DOHH2 (cell line): ENCODE measurements around the gene KIF3B.

Experiments
- H3F3A ChIP-seq: fragments of 200-600 bp; sonication (generic), shearing (Covaris generic); 2 replicates; pipeline ENCODE4 v1.6.0; 2016; ENCODE audit warnings: antibody characterized with exemption, mild to moderate bottlenecking; ENCODE audit not compliant: control insufficient read depth, insufficient read depth
- H3K27ac ChIP-seq: fragments of 200-600 bp; sonication (generic); 2 replicates; pipeline ENCODE4 v1.5.1; 2014; ENCODE audit warnings: low read depth, mild to moderate bottlenecking, low read length, moderate library complexity
- H3K27me3 ChIP-seq: fragments of 200-600 bp; sonication (generic); 2 replicates; pipeline ENCODE4 v1.6.1; 2014; ENCODE audit warnings: mild to moderate bottlenecking, low read length, mixed read lengths; ENCODE audit not compliant: control insufficient read depth
- H3K36me3 ChIP-seq: fragments of 200-600 bp; sonication (generic); 2 replicates; pipeline ENCODE4 v1.6.1; 2014; ENCODE audit warnings: mild to moderate bottlenecking, low read length, moderate library complexity, mixed read lengths; ENCODE audit not compliant: control insufficient read depth
- H3K4me1 ChIP-seq: fragments of 200-600 bp; sonication (generic); 2 replicates; pipeline ENCODE4 v1.6.1; 2014; ENCODE audit warnings: mild to moderate bottlenecking, low read length, mixed read lengths; ENCODE audit not compliant: control insufficient read depth
- H3K4me2 ChIP-seq: fragments of 200-600 bp; sonication (generic); 2 replicates; pipeline ENCODE4 v1.6.0; 2014; ENCODE audit warnings: mild to moderate bottlenecking, low read length, moderate library complexity
- H3K4me3 ChIP-seq: fragments of 200-600 bp; sonication (generic); 2 replicates; pipeline ENCODE4 v1.5.1; 2014; ENCODE audit warnings: mild to moderate bottlenecking, low read length, mixed read lengths
- H3K79me2 ChIP-seq: fragments of 200-600 bp; sonication (generic); 2 replicates; pipeline ENCODE4 v1.6.1; 2014; ENCODE audit warnings: mild to moderate bottlenecking, low read length, mixed read lengths; ENCODE audit not compliant: control insufficient read depth
- H3K9me2 ChIP-seq: fragments of 200-600 bp; sonication (generic); replicated peaks from 2 replicates; pipeline ENCODE4 v1.6.1; 2014; ENCODE audit warnings: mild to moderate bottlenecking, low read length, mixed read lengths; ENCODE audit not compliant: control insufficient read depth
- H3K9me3 ChIP-seq: fragments of 200-600 bp; sonication (generic); 2 replicates; pipeline ENCODE4 v1.6.1; 2014; ENCODE audit warnings: antibody characterized with exemption, low read length, mixed read lengths; ENCODE audit not compliant: control insufficient read depth, insufficient read depth
- H4K20me1 ChIP-seq: fragments of 200-600 bp; sonication (generic); 2 replicates; pipeline ENCODE4 v1.6.0; 2014; ENCODE audit warnings: low read depth, mild to moderate bottlenecking, antibody characterized with exemption, low read length, moderate library complexity; ENCODE audit not compliant: control insufficient read depth, insufficient read depth
- EZH2phosphoT487 ChIP-seq: fragments of 200-600 bp; sonication (generic); IDR thresholded peaks from 2 replicates; pipeline ENCODE4 v1.6.1; 2017; ENCODE audit warnings: borderline replicate concordance, mild to moderate bottlenecking, antibody characterized with exemption, low read length, moderate library complexity, mixed read lengths
- TF ChIP-seq, protein P1 (sequence below): fragments of 200-600 bp; sonication (generic); IDR thresholded peaks from one replicate; pipeline ENCODE4 v1.5.1; 2014; ENCODE audit warnings: antibody characterized with exemption, mild to moderate bottlenecking, low read depth, low read length; ENCODE audit not compliant: poor library complexity, severe bottlenecking

Gene KIF3B

DNA sequence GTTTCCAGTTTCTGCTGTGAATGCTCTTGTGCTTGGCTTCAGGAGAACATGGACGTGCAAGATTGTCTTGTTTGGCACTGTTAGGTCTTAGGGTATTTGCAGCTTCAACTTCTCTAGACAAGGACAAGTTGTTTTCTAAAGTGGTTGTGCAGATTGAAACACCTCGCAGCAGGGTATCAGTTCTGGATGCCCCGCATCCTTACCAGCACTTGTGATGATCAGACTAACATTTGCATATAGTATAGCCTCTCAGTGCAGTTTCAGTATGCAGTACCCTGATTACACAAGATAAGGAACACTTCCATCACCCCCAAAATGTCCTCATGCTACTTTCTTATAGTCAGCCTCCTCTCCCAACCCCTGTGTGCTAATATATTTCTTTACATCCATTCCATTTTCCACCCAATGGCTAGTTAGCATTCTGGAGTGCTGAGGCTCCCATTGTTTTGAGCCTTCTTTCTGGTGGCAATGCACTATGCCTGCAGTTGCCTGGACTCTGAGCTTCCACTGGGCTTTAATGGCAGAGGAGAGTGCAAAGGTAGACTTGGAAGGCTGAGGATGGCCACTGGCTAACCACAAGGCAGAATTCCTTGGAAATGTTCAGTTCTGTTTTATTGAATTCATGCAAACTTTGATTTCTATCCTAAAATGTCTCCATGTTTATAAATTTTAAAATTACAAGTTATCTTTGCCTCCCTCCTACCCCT lies 35.4 kb downstream of the KIF3B start:
- Histone ChIP-seq H3K36me3 (peaks cover 52% of the 10 kb centered on the region), H3K4me3 (no peak overlapping the region), H3K4me1 (no peaks in the 10 kb centered on the region), H3F3A (0 out of 2 replicates have a peak, but pooled peaks cover 3% of the 10 kb centered on the region), H3K79me2 (peaks cover 27% of the 10 kb centered on the region), H3K4me2 (no peak overlapping the region), H3K9me3 (no peaks in the 10 kb centered on the region), H3K27me3 (no peaks in the 10 kb centered on the region), H3K9me2 (no peaks in the 10 kb centered on the region), H3K27ac (no peak overlapping the region), H4K20me1 (no peaks in the 10 kb centered on the region)
- no peak for TF ChIP-seq EZH2phosphoT487
- TF ChIP-seq, protein P1, sequence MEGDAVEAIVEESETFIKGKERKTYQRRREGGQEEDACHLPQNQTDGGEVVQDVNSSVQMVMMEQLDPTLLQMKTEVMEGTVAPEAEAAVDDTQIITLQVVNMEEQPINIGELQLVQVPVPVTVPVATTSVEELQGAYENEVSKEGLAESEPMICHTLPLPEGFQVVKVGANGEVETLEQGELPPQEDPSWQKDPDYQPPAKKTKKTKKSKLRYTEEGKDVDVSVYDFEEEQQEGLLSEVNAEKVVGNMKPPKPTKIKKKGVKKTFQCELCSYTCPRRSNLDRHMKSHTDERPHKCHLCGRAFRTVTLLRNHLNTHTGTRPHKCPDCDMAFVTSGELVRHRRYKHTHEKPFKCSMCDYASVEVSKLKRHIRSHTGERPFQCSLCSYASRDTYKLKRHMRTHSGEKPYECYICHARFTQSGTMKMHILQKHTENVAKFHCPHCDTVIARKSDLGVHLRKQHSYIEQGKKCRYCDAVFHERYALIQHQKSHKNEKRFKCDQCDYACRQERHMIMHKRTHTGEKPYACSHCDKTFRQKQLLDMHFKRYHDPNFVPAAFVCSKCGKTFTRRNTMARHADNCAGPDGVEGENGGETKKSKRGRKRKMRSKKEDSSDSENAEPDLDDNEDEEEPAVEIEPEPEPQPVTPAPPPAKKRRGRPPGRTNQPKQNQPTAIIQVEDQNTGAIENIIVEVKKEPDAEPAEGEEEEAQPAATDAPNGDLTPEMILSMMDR = no peak

DNA sequence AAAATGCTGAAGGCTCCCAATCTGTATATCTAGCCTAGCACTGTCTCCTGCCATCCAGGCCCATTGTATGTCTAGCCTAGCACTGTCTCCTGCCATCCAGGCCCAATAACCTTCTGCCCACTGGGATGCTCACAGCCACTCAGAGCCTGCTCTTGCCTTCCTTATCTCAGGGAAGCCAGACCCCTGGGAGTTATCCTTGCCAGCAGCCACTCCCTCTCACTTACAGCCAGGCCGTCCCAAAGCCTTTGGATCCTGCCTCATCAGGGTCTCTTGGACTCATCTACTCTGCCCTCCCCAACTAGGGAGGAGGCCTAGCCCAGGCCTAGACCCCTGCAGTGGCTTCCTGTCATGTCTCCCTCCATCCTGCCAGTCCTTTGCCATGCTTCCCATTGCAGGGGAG lies 37.3 kb downstream of the KIF3B start:
- Histone ChIP-seq H4K20me1 (no peaks in the 10 kb centered on the region), H3F3A (0 out of 2 replicates have a peak, but pooled peaks cover 3% of the 10 kb centered on the region), H3K27ac (no peak overlapping the region), H3K4me1 (peaks cover 4% of the 10 kb centered on the region; the same call in 1 of the 2 replicates), H3K79me2 (peaks cover 22% of the 10 kb centered on the region), H3K9me3 (no peaks in the 10 kb centered on the region), H3K9me2 (no peaks in the 10 kb centered on the region), H3K4me2 (no peak overlapping the region), H3K27me3 (no peaks in the 10 kb centered on the region), H3K36me3 (peaks cover 56% of the 10 kb centered on the region), H3K4me3 (no peak overlapping the region)
- TF ChIP-seq, protein P1 = no peak
- TF ChIP-seq EZH2phosphoT487 = no peak

DNA sequence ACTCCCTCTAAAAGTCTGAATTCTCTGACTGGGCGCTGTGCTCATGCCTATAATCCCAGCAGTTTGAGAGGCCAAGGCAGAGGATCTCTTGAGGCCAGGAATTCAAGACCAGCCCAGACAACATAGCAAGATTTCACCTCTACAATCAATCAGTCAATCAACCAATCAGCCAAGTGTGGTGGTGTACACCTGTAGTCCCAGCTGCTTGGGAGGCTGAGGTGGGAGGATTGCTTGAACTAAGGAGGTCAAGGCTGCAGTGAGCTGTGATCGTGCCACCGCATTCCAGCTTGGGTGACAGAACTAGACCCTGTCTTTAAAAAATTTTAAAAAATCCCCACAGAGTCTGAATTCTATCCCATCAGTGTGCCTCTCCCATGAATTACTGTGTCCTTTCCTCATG lies 37.9 kb downstream of the KIF3B start:
- H3K79me2 ChIP-seq = peaks cover 16% of the 10 kb centered on the region
- H3K9me3 ChIP-seq = no peaks in the 10 kb centered on the region
- H4K20me1 ChIP-seq = no peaks in the 10 kb centered on the region
- H3K4me1 ChIP-seq = peaks cover 4% of the 10 kb centered on the region; the same call in 1 of the 2 replicates
- no peak overlapping the region for H3K4me2 ChIP-seq
- peaks cover 6% of the 10 kb centered on the region; the same call in 1 of the 2 replicates for H3F3A ChIP-seq
- H3K36me3 ChIP-seq = peaks cover 53% of the 10 kb centered on the region
- no peak overlapping the region for H3K4me3 ChIP-seq
- no peaks in the 10 kb centered on the region for H3K9me2 ChIP-seq
- H3K27ac ChIP-seq = no peak overlapping the region
- TF ChIP-seq, protein P1 = no peak
- TF ChIP-seq EZH2phosphoT487 = no peak
- H3K27me3 ChIP-seq = no peaks in the 10 kb centered on the region
